Left renal cortex interstitium (tissue), 4 donors: ENCODE results near the gene PORCN. TPM values are rescaled to one million over a fixed set of nuclear protein-coding genes. Genes with fewer than 3 reads are reported as not detected.
A peak's percentile ranks its signal among the peaks of the same experiment; 100 is the strongest.

ENCODE experiments used
- DNase-seq, 4 donors: peaks; one replicate each; pipeline ENCODE4 v3.0.0-alpha.2; 2013; ENCODE audit warnings: low read depth in 4 of 4, low spot score in 2 of 4, missing footprints in 1 of 4
- polyA plus RNA-seq, 4 donors: library from polyadenylated mRNA; unstranded; fragments of 120-200 nt; gene quantifications; one replicate each; pipeline ENCODE4 v1.2.1, GENCODE V29; 2013; ENCODE audit not compliant: insufficient read length in 4 of 4

The PORCN gene
- polyA plus RNA-seq, 4 donors: 6.6 to 11.0 (median 9.0) TPM

- peak in 3 of 4 donors; percentile 48 to 65 (median 60) for DNase-seq
Measured at GRCh38 chrX:48475774-48476577, 32.8 kb upstream of the PORCN start, which contains the start of gene FTSJ1. TSS of gene FTSJ1 (plus strand) at chrX:48476199. CDS start at chrX:48478048, 1,849 bp downstream.

- DNase-seq: no peak
Measured at GRCh38 chrX:48476919-48477318, 31.9 kb upstream of the PORCN start.

- no peak for DNase-seq
Measured at GRCh38 chrX:48477960-48478755, 30.6 kb upstream of the PORCN start.

GRCh38 chrX:48478806-48479205, 30.0 kb upstream of the PORCN start:
- DNase-seq: no peak

- DNase-seq: no peak
Measured at GRCh38 chrX:48480142-48480541, 28.6 kb upstream of the PORCN start.

GRCh38 chrX:48480583-48480982, 28.2 kb upstream of the PORCN start:
- no peak for DNase-seq

GRCh38 chrX:48482526-48482925, 26.3 kb upstream of the PORCN start:
- no peak for DNase-seq

- DNase-seq: no peak
Measured at GRCh38 chrX:48487362-48487798, 21.4 kb upstream of the PORCN start.

GRCh38 chrX:48488034-48488433, 20.8 kb upstream of the PORCN start:
- no peak for DNase-seq

GRCh38 chrX:48489296-48489695, 19.5 kb upstream of the PORCN start:
- no peak for DNase-seq

- DNase-seq: no peak
Measured at GRCh38 chrX:48489892-48490291, 18.9 kb upstream of the PORCN start.

- no peak for DNase-seq
Measured at GRCh38 chrX:48490661-48491060, 18.1 kb upstream of the PORCN start.

- no peak for DNase-seq
Measured at GRCh38 chrX:48491809-48492208, 17.0 kb upstream of the PORCN start.

- DNase-seq: no peak
Measured at GRCh38 chrX:48492293-48492910, 16.4 kb upstream of the PORCN start.

- DNase-seq: no peak
Measured at GRCh38 chrX:48493890-48494364, 14.9 kb upstream of the PORCN start.

GRCh38 chrX:48496660-48497059, 12.1 kb upstream of the PORCN start:
- DNase-seq: no peak

GRCh38 chrX:48497871-48498270, 10.9 kb upstream of the PORCN start:
- DNase-seq: no peak

GRCh38 chrX:48498374-48498809, 10.4 kb upstream of the PORCN start:
- DNase-seq: no peak

GRCh38 chrX:48504261-48504660, 4.5 kb upstream of the PORCN start:
- DNase-seq: no peak

GRCh38 chrX:48505481-48505880, 3.3 kb upstream of the PORCN start:
- no peak for DNase-seq

- DNase-seq: no peak
Measured at GRCh38 chrX:48507246-48507645, 1.5 kb upstream of the PORCN start.
